Stimulated activated CD4-positive, alpha-beta T cell treated with anti-CD3 and anti-CD28 coated beads, Interleukin-15, amount 100 ng/mL, for 1 hour (primary cell): ENCODE results near the gene SOX6.

Source experiments
- DNase-seq, 2 donors: peaks; one replicate each; pipeline ENCODE4 v3.0.0-alpha.2; 2020; ENCODE audit warnings: low read depth in 1 of 2, low spot score in 1 of 2

The SOX6 gene

GRCh38 chr11:16009021-16009420, 347.3 kb downstream of the SOX6 start:
- no peak for DNase-seq

GRCh38 chr11:16007514-16007913, 348.8 kb downstream of the SOX6 start:
- no peak for DNase-seq

- DNase-seq, result no peak
Measured at GRCh38 chr11:16002942-16003341, 353.4 kb downstream of the SOX6 start.

GRCh38 chr11:16001899-16002426, 354.4 kb downstream of the SOX6 start:
- DNase-seq, result no peak

- no peak for DNase-seq
Measured at GRCh38 chr11:16001044-16001568, 355.2 kb downstream of the SOX6 start.

GRCh38 chr11:16000065-16000464, 356.3 kb downstream of the SOX6 start:
- no peak for DNase-seq

GRCh38 chr11:15993345-15993744, 363.0 kb downstream of the SOX6 start:
- DNase-seq, result no peak

- DNase-seq, result no peak
Measured at GRCh38 chr11:15991215-15991614, 365.1 kb downstream of the SOX6 start.

- DNase-seq, result no peak
Measured at GRCh38 chr11:15989685-15990084, 366.7 kb downstream of the SOX6 start.

GRCh38 chr11:15988693-15989231, 367.6 kb downstream of the SOX6 start:
- no peak for DNase-seq

GRCh38 chr11:15988016-15988550, 368.3 kb downstream of the SOX6 start:
- no peak for DNase-seq

- no peak for DNase-seq
Measured at GRCh38 chr11:15987046-15987445, 369.3 kb downstream of the SOX6 start.

- no peak for DNase-seq
Measured at GRCh38 chr11:15985860-15986139, 370.5 kb downstream of the SOX6 start.

- no peak for DNase-seq
Measured at GRCh38 chr11:15985127-15985859, 371.1 kb downstream of the SOX6 start.

GRCh38 chr11:15981292-15981691, 375.1 kb downstream of the SOX6 start:
- DNase-seq, result no peak

- no peak for DNase-seq
Measured at GRCh38 chr11:15977116-15977515, 379.2 kb downstream of the SOX6 start.

- no peak for DNase-seq
Measured at GRCh38 chr11:15976433-15977045, 379.8 kb downstream of the SOX6 start.

GRCh38 chr11:15975742-15976141, 380.6 kb downstream of the SOX6 start:
- DNase-seq, result no peak

- no peak for DNase-seq
Measured at GRCh38 chr11:15972838-15973237, 383.5 kb downstream of the SOX6 start.

GRCh38 chr11:15971215-15971546, 385.2 kb downstream of the SOX6 start:
- no peak for DNase-seq

GRCh38 chr11:15970506-15971214, 385.7 kb downstream of the SOX6 start:
- no peak for DNase-seq
